SK-N-MC (cell line): ENCODE data around the gene CKAP2L.

ENCODE experiments used
- DNase-seq: peaks from one replicate; pipeline ENCODE4 v3.0.0-alpha.2; 2011; ENCODE audit warnings: low read depth, low spot score
- H3K27ac ChIP-seq: fragments of 200-600 bp; sonication (generic); 2 replicates; pipeline ENCODE4 v1.5.1; 2016; ENCODE audit warnings: mixed run types
- H3K36me3 ChIP-seq: fragments of 200-600 bp; sonication (generic); 2 replicates; pipeline ENCODE4 v1.6.1; 2017; ENCODE audit warnings: antibody characterized with exemption, low read length, mixed read lengths; ENCODE audit not compliant: insufficient read depth
- H3K4me3 ChIP-seq: fragments of 200-600 bp; sonication (generic); 2 replicates; pipeline ENCODE4 v1.5.1; 2016
- H3K9ac ChIP-seq: fragments of 200-600 bp; sonication (generic); 2 replicates; pipeline ENCODE4 v1.8.0; 2017; ENCODE audit warnings: mixed run types, mixed read lengths; ENCODE audit not compliant: insufficient read length
- H3K9me3 ChIP-seq: fragments of 200-600 bp; sonication (generic); 2 replicates; pipeline ENCODE4 v1.6.1; 2017; ENCODE audit warnings: low read depth, mild to moderate bottlenecking, antibody characterized with exemption, low read length, moderate library complexity, mixed read lengths
- EZH2 ChIP-seq: fragments of 200-600 bp; sonication (generic); IDR thresholded peaks from one replicate; pipeline ENCODE4 v1.6.1; 2017; ENCODE audit warnings: antibody characterized with exemption
- FOXP2 ChIP-seq: optimal IDR thresholded peaks from 2 replicates; pipeline ENCODE3; 2011; ENCODE audit warnings: mild to moderate bottlenecking, moderate library complexity; ENCODE audit not compliant: insufficient read depth; ENCODE audit errors: extremely low read length, control extremely low read depth
- POLR2AphosphoS5 ChIP-seq: IDR thresholded peaks from 2 replicates; pipeline ENCODE4 v1.6.1; 2012; ENCODE audit warnings: mild to moderate bottlenecking, low read depth, low read length, borderline replicate concordance

CKAP2L gene

DNA sequence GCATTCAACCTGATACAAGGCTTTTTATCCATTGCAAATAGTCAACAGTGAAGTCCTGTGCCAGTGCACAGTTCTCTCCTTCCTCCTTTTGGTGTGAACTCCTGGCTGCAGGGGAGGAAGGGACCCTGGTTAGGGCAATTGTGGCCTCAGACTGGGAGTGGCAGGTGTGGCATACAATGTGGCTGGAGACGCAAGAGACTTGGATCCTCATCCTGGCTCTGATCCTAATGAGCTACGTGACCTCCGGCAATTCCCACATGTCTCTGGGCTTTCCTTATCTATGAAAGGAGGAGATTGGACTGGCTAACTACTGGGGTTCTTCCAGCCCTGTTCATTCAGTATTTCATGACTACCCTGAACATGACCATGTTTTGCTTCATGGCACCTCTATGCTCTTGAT, 30.4 kb upstream of the CKAP2L start:
- DNase-seq = no peak
- no peak for TF ChIP-seq POLR2AphosphoS5
- no peak for TF ChIP-seq FOXP2
- TF ChIP-seq EZH2 = no peak
- no peaks in the 10 kb centered on the region for H3K9me3 ChIP-seq
- no peak overlapping the region for H3K4me3 ChIP-seq
- no peak overlapping the region for H3K27ac ChIP-seq
- H3K9ac ChIP-seq = no peak overlapping the region
- H3K36me3 ChIP-seq = no peaks in the 10 kb centered on the region

DNA sequence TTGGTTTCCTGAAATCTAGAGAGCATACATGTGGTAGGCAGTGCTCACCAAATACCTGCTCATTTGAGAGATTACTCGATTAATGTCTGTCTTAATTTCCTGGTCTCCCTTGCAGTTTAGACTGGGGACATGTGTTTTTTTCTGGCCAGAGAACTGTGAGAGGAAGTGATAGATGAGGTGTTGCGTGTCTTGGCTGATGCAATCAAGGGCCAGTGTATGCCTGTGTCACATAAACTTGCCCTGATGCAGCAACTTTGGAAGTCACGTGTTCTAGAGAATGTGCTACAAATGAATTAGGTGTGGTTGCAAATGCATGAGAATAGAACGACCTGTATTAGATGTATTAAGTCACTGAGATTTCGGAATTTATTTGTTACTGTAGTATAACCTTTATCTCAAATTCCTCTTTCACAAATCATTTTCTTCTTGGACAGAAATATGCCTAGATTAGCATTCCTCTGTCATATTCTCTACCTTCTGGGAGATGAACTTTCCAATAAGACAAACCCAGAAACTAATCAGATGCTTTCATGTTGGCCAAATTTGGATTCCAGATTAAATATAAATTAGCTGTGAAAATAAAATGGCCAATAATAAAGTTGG, 29.8 kb upstream of the CKAP2L start:
- TF ChIP-seq EZH2 (no peak), POLR2AphosphoS5 (no peak), FOXP2 (no peak)
- no peaks in the 10 kb centered on the region for H3K36me3 ChIP-seq
- DNase-seq = no peak
- H3K4me3 ChIP-seq = no peak overlapping the region
- H3K9ac ChIP-seq = no peak overlapping the region
- H3K9me3 ChIP-seq = no peaks in the 10 kb centered on the region
- H3K27ac ChIP-seq = no peak overlapping the region

DNA sequence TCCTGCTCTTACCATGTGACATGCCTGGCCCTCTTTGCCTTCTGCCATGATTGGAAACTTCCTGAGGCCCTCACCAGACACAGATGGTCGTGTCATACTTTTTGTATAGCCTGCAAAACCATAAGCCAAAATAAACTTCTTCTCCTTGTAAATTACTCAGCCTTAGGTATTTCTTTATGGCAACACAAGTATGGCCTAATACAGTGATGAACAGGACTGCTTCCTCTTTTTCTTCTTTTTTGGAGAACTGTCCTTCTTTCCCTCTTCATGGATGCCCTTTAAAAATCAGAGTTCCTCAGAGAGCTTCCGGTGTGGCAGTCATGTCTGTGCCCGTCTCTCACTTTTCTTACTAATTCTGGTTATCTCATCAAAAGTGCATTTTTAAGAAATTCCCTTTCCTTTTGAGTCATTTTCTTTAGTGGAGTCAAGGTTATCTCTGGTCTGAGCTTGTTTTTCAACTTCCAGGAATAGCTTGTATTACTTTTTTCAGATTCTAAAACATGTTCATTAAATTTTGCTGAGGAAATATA, 29.1 kb upstream of the CKAP2L start:
- no peaks in the 10 kb centered on the region for H3K36me3 ChIP-seq
- H3K27ac ChIP-seq = no peak overlapping the region
- DNase-seq = no peak
- H3K9me3 ChIP-seq = no peaks in the 10 kb centered on the region
- TF ChIP-seq FOXP2 (no peak), EZH2 (no peak), POLR2AphosphoS5 (no peak)
- no peak overlapping the region for H3K4me3 ChIP-seq
- H3K9ac ChIP-seq = no peak overlapping the region

GRCh38 chr2:112792419-112792818, 28.0 kb upstream of the CKAP2L start:
- TF ChIP-seq EZH2 (no peak), FOXP2 (no peak), POLR2AphosphoS5 (no peak)
- no peaks in the 10 kb centered on the region for H3K36me3 ChIP-seq
- H3K27ac ChIP-seq = no peak overlapping the region
- H3K9ac ChIP-seq = no peak overlapping the region
- H3K9me3 ChIP-seq = no peaks in the 10 kb centered on the region
- no peak overlapping the region for H3K4me3 ChIP-seq
- DNase-seq = no peak

GRCh38 chr2:112791693-112792230, 27.4 kb upstream of the CKAP2L start:
- no peak overlapping the region for H3K9ac ChIP-seq
- H3K27ac ChIP-seq = no peak overlapping the region
- no peak for DNase-seq
- no peak overlapping the region for H3K4me3 ChIP-seq
- no peaks in the 10 kb centered on the region for H3K9me3 ChIP-seq
- H3K36me3 ChIP-seq = no peaks in the 10 kb centered on the region
- no peak for TF ChIP-seq POLR2AphosphoS5
- TF ChIP-seq EZH2 = no peak
- no peak for TF ChIP-seq FOXP2

- DNase-seq = no peak
- Histone ChIP-seq H3K36me3 (no peaks in the 10 kb centered on the region), H3K4me3 (no peak overlapping the region), H3K9ac (no peak overlapping the region), H3K9me3 (no peaks in the 10 kb centered on the region), H3K27ac (no peak overlapping the region)
- TF ChIP-seq EZH2 (no peak), FOXP2 (no peak), POLR2AphosphoS5 (no peak)
These were observed 26.6 kb upstream of the CKAP2L start for GRCh38 chr2:112791019-112791418.

GRCh38 chr2:112790305-112790704, 25.9 kb upstream of the CKAP2L start:
- Histone ChIP-seq H3K36me3 (no peaks in the 10 kb centered on the region), H3K9ac (no peak overlapping the region), H3K9me3 (no peaks in the 10 kb centered on the region), H3K27ac (no peak overlapping the region), H3K4me3 (no peak overlapping the region)
- no peak for TF ChIP-seq POLR2AphosphoS5
- TF ChIP-seq FOXP2 = no peak
- TF ChIP-seq EZH2 = no peak
- no peak for DNase-seq

DNA sequence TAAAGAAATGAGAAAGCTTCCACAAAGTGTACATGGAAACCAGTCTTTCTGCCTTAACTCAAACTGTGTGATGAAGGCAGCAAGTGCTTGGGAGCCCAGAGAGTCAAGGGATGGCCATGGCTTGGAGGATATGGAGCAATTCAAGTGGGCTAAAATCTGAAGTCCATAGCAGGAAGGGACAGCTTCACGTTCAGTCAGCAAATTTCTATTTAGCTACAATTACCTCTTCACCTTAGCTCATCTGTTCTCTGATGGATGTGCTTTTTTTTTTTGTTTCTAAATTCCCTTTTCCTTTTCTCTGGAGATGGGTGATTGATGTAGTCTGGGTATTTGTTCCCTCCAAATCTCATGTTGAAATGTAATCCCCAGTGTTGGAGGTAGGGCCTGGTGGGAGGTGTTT, 24.8 kb upstream of the CKAP2L start:
- Histone ChIP-seq H3K9ac (no peak overlapping the region), H3K4me3 (no peak overlapping the region), H3K36me3 (no peaks in the 10 kb centered on the region), H3K9me3 (no peaks in the 10 kb centered on the region), H3K27ac (no peak overlapping the region)
- TF ChIP-seq EZH2 (no peak), POLR2AphosphoS5 (no peak), FOXP2 (no peak)
- no peak for DNase-seq
